Sciatic nerve (tissue), 2 donors: ENCODE data around the gene CDC14B. TPM values are rescaled to one million over a fixed set of nuclear protein-coding genes. Genes with fewer than 3 reads are reported as not detected.
"Not testable (repeated sequence)": the region's sequence is repeated elsewhere in the genome, so short reads cannot be mapped to it uniquely, and the experiment has no call there.

Source experiments
- ATAC-seq: fragments of 200-7000 bp; cut with Tn5 transposase; one replicate; pipeline ENCODE4 v1.9.1; 2020; ENCODE audit warnings: mild to moderate bottlenecking, moderate library complexity
- DNase-seq: peaks from one replicate; pipeline ENCODE4 v3.0.0-alpha.2; 2020; ENCODE audit warnings: low spot score
- intact Hi-C: fragments of 100-400 bp; cut with DNase I; formaldehyde crosslinking; loops from one replicate; pipeline ENCODE4 v1.14.2; 2022
- total RNA-seq: library from RNA; stranded (reverse); fragmentation: NEBNext Ultra II Directional; extraction: Animal tissue kit (Norgen Biotek cat#: 25700); gene quantifications from one replicate; pipeline ENCODE4 v1.2.1, GENCODE V29; 2021
- donor health status: DM: no; HTN: no; CAD: no.
- donor health status: DM: no; HTN: no; CAD: no.

The CDC14B gene
- total RNA-seq, 1 donor from 2014 or later, result 45.1 TPM

- DNase-seq (peak; percentile 63), ATAC-seq (peak; percentile 71)
- intact Hi-C loops, result no loop called here
Measured at GRCh38 chr9:96556701-96557461, 62.8 kb downstream of the CDC14B start.

GRCh38 chr9:96555567-96556386 is 63.9 kb downstream of the CDC14B start:
- peak; percentile 53 for ATAC-seq

GRCh38 chr9:96554801-96555566 is 64.7 kb downstream of the CDC14B start:
- DNase-seq (no peak), ATAC-seq (no peak)
- intact Hi-C loops, result no loop called here

More at GRCh38 chr9:96555567-96556386, 63.9 kb downstream of the CDC14B start:
- intact Hi-C loops, result no loop called here
- no peak for DNase-seq

GRCh38 chr9:96554326-96554725 is 65.3 kb downstream of the CDC14B start:
- DNase-seq, result no peak
- intact Hi-C loops, result no loop called here
- no peak for ATAC-seq

DNA sequence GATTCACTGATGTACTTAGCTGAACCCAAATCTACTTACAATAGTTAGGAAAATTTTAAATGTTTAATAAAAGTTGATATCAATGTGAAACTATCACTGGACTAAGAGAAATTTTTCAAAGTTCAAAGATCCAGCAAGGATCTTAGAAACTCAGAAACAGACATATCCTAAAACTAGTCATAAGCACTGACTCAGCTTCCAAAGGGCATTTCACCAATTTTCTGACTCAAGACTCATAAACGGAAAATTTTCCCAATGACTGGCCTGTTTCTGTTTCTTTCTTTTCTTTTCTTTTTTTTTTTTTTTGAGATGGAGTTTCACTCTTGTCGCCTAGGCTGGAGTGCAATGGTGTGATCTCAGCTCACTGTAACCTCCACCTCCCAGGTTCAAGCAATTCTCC is 66.6 kb downstream of the CDC14B start:
- DNase-seq, result no peak
- intact Hi-C loops, result no loop called here
- ATAC-seq, result peak; percentile 51

DNA sequence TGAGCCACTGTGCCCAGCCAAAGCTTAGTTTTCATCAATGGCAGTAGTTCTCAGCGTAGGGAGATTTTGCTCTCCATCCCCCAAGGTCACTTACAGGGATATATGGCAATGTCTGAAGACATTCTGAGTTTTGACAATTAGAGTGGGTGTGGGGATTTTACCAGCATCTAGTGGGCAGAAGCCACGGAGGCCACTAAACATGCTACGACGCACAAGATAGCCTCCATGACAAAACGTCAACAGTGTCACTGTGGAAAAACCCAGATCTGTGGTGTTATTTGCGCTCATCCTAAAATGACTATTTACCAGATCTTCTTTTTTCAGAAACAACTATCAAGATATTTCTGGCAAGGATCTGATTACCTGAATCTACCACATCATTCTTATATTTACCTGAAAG is 68.2 kb downstream of the CDC14B start:
- DNase-seq (no peak), ATAC-seq (no peak)
- intact Hi-C loops, result no loop called here

DNA sequence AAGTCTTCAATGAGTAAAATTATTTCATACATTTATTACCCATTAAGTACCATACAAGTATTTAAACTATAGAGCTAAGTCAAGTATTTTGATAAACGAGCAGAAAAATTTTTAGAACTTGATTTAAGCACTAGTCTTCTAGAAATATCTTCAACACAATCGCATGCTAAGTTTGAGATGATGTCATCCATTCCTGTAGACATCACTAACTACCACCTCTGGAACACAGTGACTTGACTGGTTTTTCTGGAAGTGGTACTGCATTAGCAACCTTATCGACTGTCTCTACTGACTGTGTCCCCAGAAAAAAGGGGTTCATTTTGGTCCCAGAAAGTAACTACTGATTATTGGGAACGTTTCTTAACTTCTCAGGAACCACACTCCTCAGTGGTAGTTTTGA is 69.0 kb downstream of the CDC14B start:
- DNase-seq (no peak), ATAC-seq (no peak)
- intact Hi-C loops, result no loop called here

- DNase-seq, ATAC-seq, intact Hi-C loops: not testable (repeated sequence)
Measured at GRCh38 chr9:96543131-96543530, 76.5 kb downstream of the CDC14B start.

- ATAC-seq, result no peak
- intact Hi-C loops, result no loop called here
- DNase-seq, result no peak
Measured at GRCh38 chr9:96540106-96540505, 79.5 kb downstream of the CDC14B start.

DNA sequence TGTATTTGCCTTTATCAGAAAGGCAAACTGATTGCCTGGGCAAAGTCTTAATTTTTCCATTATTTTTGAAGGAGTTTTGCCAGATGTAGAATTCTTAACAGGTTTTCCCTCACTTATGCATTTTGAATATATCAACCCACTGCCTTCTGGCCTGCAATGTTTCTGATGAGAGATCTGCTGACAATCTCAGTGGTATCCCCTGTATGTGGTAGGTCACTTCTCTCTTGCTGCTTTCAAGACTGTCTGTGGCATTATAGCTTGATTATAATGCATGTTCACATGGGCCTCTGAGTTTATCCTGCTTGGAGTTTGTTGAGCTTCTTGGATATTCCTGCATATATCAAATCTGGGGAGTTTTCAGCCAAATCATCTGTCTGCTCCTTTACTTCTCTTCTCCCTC is 87.5 kb downstream of the CDC14B start:
- DNase-seq (no peak), ATAC-seq (no peak)
- intact Hi-C loops, result no loop called here

- DNase-seq, result no peak
- intact Hi-C loops, result no loop called here
- no peak for ATAC-seq
Measured at GRCh38 chr9:96524764-96525163, 94.9 kb downstream of the CDC14B start.

DNA sequence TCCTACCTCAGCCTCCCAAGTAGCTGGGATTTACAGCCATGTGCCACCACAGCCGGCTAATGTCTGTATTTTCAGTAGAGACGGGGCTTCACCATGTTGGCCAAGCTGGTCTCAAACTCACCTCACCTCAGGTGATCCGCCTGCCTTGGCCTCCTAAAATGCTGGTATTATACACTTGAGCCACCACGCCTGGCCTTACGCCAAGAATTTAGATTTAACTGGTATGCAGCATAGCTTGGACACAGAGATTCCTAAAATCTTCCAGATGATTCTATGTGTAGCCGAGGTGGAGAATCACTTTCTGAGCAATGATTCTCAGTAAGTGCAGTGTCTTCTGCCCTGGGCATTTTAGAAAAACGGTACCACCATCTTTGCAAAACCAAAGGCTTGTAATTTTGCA is 95.6 kb downstream of the CDC14B start:
- DNase-seq, result no peak
- ATAC-seq, result no peak
- intact Hi-C loops, result no loop called here

DNA sequence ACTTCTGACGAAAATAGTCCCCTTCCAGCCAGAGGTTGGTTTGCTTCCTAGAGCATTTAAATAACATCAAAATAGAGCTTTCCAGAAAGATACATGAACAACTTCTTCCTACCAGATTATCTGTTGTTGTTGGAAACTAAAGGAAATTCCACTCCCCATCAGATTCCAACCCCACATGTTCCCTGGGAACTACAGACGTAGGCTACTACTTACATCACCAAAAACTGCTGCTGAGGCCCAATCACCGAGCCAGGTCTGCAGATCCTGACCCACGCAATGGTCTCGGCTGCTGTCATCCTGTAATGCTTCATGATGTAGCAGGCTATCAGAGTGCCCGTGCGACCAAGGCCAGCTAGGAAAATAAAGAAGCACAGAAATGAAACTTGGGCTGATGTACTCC is 96.3 kb downstream of the CDC14B start:
- ATAC-seq (peak; percentile 97), DNase-seq (peak; percentile 78)
- intact Hi-C loops, result no loop called here

GRCh38 chr9:96522366-96522765 is 97.3 kb downstream of the CDC14B start:
- ATAC-seq, result no peak
- intact Hi-C loops, result no loop called here
- DNase-seq, result no peak

DNA sequence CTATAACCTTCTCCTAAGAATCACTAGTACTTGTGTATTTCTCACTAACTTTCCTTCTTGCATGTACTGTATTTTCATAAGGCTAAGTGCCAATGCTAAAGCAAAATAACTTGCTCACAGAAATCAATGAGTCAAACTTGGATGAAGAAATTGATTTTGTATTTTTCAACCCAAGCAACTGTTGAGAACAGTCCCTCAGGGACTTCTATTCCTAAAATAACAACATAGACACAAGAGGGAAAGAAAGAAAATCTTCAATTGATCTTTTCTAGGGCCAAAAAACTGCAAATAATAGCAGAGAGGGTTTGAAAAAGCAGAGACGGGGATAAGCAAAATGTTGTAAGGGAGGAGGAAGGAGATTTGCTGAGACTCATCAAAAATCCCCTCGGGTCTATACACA is 99.9 kb downstream of the CDC14B start:
- no peak for DNase-seq
- no peak for ATAC-seq
- intact Hi-C loops, result no loop called here

DNA sequence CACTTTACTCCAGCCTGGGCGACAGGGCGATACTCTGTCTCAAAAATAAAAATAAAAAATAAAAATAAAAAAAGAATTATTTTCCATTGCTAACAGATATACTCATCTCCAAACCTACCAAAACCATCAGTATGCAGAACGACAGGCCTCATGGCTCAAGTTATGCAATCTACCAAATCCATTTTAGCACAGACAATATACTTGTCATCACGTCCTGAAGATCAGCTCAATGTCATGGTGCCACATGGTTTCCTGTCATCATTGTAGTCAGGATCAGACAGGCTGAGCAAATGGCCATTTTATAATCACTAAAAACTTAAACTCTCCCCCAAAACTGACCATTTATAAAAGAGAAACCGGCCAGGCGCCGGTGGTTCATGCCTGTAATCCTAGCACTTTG is 100.5 kb downstream of the CDC14B start:
- DNase-seq, result no peak
- intact Hi-C loops, result no loop called here
- no peak for ATAC-seq

DNA sequence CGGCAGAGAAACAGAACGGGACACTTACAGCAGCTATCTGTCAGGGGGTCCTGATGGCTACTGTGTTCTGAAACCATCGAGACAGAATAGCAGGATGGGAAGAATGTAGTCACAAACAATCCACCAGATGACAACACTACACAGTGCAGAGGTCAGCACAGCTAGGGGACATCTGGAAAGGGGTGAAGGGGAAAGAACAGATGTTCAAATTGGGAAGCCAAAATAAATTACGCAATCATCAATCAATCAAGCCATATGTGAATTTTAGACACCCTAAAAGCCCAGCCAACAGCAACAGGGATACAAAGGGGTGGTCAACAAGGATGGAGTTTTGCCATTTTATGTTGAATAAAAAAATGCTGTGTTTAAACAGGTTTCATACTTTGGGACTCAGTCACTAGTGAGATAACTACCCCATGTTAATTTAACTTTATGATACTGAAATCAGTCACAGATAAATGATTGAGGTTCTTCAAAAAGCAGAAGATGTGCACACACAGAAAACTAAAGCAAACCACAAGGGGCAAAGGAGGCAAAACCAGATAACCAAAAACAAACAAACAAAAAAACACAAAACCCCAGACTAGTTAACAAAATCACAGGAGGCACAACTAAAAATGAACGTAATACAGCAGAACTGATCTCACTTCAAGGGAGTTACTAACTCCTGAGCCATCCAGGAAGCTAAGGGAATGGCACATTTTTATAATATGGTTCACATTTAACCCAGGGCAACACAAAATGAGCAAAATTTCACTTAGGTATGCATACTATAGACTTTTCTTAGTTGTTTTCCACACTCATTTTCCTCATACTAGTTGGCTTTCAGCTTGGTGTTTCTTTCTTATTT is 103.8 kb downstream of the CDC14B start:
- intact Hi-C loops, result no loop called here
- DNase-seq, result no peak
- peak; percentile 80 for ATAC-seq

- ATAC-seq, result peak; percentile 38
- intact Hi-C loops, result no loop called here
- DNase-seq, result no peak
Measured at GRCh38 chr9:96514800-96515158, 104.9 kb downstream of the CDC14B start.
